ENCODE data around the gene DUSP21. TPM values are rescaled to one million over a fixed set of nuclear protein-coding genes. Genes with fewer than 3 reads are reported as not detected.

The DUSP21 gene
- total RNA-seq, 1 donor: not detected

GRCh38 chrX:44871931-44872820 lies 28.4 kb downstream of the DUSP21 start:
- DNase-seq (ENCODE audit: low read depth): peak; percentile 40
- peak overlapping the region; percentile 81 for H3K4me3 ChIP-seq (ENCODE audit: low read depth, low read length)
- TF ChIP-seq CTCF (IDR thresholded peaks at IDR 0.05; ENCODE audit: insufficient read depth, low read length): no peak

GRCh38 chrX:44872821-44873414 lies 29.1 kb downstream of the DUSP21 start, which contains the start of gene KDM6A:
Gene KDM6A, plus strand, starts transcription at chrX:44873188. Its CDS starts 364 bp downstream, at chrX:44873552.
- DNase-seq (ENCODE audit: low read depth): peak; percentile 96
- no peak for TF ChIP-seq CTCF (IDR thresholded peaks at IDR 0.05; ENCODE audit: insufficient read depth, low read length)
- H3K4me3 ChIP-seq (ENCODE audit: low read depth, low read length): peak within 1 kb of the TSS; percentile 81

- DNase-seq (ENCODE audit: low read depth): peak; percentile 51
- H3K4me3 ChIP-seq (ENCODE audit: low read depth, low read length): peak overlapping the region; percentile 75
- TF ChIP-seq CTCF (IDR thresholded peaks at IDR 0.05; ENCODE audit: insufficient read depth, low read length): no peak
Observed at GRCh38 chrX:44873415-44874276, 29.8 kb downstream of the DUSP21 start.

GRCh38 chrX:44874420-44875184 lies 30.8 kb downstream of the DUSP21 start:
- peak; percentile 42 for DNase-seq (ENCODE audit: low read depth)

GRCh38 chrX:44875185-44875489 lies 31.3 kb downstream of the DUSP21 start:
- peak overlapping the region; percentile 75 for H3K4me3 ChIP-seq (ENCODE audit: low read depth, low read length)
- TF ChIP-seq CTCF (IDR thresholded peaks at IDR 0.05; ENCODE audit: insufficient read depth, low read length): no peak
- DNase-seq (ENCODE audit: low read depth): no peak

More at GRCh38 chrX:44874420-44875184, 30.8 kb downstream of the DUSP21 start:
- H3K4me3 ChIP-seq (ENCODE audit: low read depth, low read length): peak overlapping the region; percentile 75
- TF ChIP-seq CTCF (IDR thresholded peaks at IDR 0.05; ENCODE audit: insufficient read depth, low read length): no peak

GRCh38 chrX:44876086-44876485 lies 32.3 kb downstream of the DUSP21 start:
- H3K4me3 ChIP-seq (ENCODE audit: low read depth, low read length): peak overlapping the region; percentile 48
- TF ChIP-seq CTCF (IDR thresholded peaks at IDR 0.05; ENCODE audit: insufficient read depth, low read length): no peak
- DNase-seq (ENCODE audit: low read depth): peak; percentile 28

Measured in fibroblast of the aortic adventitia (primary cell).